HG03108 (cell line): ENCODE results near the gene SNX1.
"Not testable (repeated sequence)": the region's sequence is repeated elsewhere in the genome, so short reads cannot be mapped to it uniquely, and the experiment has no call there.

Source experiments
- ATAC-seq: cut with Tn5 transposase; IDR thresholded peaks from one replicate; pipeline ENCODE4 v1.9.1; 2021; ENCODE audit warnings: moderate library complexity; ENCODE audit not compliant: unreplicated experiment

Gene SNX1

GRCh38 chr15:64071931-64072765 lies 23.6 kb upstream of the SNX1 start:
- no peak for ATAC-seq

GRCh38 chr15:64072812-64073211 lies 23.0 kb upstream of the SNX1 start:
- ATAC-seq: no peak

DNA sequence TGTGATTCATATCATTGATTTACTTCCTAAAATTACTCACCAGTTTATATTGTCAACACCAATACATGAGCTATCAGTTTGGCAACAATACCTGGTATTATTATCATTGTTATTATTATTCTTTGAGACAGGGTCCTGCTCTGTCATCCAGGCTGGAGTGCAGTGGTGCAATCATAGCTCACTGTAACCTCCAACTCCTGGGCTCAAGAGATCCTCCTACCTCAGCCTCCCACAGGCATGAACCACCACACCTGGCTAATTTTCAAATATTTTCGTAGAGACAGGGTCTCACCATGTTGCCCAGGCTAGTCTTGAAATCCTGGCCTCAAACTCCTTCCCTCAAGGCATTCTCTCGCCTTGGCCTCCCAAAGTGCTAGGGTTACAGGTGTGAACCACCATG lies 22.3 kb upstream of the SNX1 start:
- not testable (repeated sequence) for ATAC-seq

GRCh38 chr15:64082757-64083156 lies 13.0 kb upstream of the SNX1 start:
- ATAC-seq: no peak

DNA sequence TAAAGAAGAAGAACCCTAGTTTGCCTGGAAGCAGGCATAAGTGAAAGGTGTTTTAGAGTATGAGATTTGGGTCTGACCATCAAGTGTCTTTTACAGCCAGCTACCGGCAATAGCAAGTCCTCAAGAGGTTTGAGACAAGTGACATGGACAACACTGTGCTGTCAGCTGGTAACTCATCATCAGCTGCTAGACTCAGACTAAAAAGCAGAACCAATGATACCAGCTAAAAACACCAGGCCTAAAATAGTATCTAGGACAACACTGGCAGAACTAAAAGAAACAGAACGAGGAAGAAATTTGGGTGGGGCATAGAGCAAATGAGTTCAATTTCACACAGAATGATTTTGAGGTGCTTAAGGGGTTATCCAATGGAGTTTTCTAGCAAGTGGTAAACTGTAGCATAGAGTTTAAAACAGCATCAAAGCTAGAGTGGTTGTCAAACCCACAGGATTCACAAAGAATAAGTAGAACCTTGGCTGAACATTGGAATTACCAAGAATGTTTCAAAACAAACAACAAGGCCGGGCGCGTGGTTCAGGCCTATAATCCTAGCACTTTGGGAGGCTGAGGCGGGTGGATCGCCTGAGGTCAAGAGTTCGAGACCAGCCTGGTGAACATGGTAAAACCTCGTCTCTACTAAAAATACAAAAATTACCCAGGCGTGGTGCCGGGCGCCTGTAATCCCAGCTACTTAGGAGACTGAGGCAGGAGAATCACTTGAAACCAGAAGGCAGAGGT lies 6.1 kb upstream of the SNX1 start:
- ATAC-seq: no peak

DNA sequence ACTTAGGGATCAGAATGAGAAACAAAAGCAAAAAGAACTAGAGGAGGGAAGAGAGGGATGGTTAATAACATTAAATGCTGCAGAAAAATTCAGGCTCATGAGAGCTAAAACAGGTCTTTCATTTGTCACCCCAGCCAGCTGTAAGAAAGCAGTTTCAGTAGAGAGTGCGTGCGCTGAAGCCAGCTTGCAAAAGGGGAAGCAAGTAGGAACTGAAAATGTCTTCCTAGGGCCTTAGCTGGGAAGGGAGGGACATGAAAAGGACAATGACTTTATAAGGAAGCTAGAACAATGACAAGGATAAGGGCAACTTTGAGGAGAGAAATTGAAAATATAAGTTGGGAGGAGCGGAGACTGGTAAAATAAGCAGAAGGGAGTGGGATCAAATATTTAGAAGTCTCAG lies 5.3 kb upstream of the SNX1 start:
- no peak for ATAC-seq

DNA sequence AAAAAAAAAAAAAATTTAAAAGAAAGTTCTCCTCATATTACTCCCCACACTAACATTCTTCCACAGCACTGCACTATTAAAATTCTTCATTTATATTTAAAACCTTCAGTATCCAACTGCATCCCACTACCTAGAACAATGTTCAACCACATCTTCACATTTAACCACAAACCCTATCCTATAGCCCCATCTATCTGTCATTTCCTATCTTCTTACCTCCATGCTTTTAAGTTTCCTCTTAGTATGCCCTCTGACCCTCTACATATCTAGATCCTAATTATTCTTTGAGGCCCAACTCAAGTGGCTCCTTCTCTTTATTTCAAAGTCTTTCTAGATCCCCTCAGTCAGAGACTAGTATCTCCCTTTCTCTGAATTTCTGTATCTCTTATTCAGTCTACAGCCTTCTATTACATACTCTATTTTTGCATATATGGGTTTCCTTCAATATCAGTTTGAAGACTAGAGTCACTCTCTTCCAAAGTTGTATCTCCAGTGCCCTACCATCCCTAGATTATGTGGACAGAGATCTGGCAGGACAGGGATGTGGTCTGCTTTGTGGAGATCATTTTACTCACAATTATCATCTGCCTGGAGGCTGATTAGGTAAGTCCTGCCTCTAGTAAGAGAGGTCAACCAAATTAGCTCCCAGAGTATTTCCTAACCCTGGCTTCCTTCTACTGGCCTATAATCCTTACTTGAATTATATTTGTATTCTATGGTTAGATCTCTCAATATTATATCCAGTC lies 3.5 kb upstream of the SNX1 start:
- ATAC-seq: no peak

- ATAC-seq: no peak
Observed at GRCh38 chr15:64092864-64093626, 2.7 kb upstream of the SNX1 start.

DNA sequence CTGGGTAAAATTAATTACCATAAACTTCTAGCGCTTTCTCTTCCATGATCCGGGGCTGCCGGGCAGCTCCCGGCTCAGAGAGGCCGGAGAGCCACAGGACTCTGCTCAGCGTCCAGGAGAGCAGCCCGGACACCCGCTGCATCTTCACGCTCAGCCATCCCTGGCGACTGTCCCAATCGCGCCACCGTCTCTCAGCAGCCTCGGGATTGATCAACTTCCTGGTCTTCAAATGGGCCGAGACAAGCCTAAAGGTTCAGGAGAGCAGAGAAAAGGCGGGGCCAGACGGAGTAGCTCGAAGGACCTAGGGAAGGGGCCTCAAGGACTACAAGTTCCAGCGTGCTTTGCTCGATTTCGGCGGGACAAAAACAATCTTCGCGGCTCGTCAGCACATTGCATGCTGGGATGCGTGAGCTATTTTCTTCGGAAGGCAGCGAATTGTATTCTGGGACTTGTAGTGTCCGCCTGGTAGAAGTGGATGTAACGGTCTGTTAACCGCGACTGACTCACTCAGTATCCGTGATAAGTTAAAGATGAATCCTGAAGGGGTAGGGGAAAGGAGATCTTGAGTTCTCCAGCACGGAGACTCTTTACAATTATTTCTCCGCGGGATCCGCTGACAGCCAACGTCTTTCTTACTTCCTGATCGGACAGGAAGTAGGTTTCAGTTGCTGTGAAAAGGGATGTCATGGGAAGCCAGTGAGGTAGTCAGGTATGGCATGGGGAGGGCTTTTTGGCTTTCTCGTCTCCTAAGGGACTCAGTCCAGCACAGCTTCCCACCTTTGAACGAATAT lies 2.0 kb upstream of the SNX1 start, which contains the start of gene CIAO2A:
TSS of gene CIAO2A (minus strand) at position 212 of the 791 bp plus-strand sequence. CDS start at position 142, 70 bp downstream.
- ATAC-seq: peak; percentile 62

DNA sequence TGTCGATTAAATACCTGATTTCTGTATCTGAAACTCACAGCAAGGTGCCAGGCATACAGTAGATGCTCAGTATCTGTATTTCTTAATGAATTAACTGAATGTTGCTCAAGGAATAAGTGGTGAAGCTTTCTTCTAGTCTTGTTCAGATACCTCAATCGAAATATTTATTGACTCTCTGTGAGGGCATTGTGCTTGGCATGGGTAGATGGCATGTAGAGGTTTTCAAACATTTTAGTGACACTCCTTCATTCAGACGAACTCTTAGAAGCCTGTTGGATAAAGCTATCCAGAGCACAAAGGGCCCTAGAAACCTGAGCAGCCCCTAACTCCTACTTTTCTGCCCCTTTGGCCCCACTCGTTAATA lies 369 bp upstream of the SNX1 start:
- no peak for ATAC-seq

GRCh38 chr15:64096668-64097384 lies 1.0 kb downstream of the SNX1 start:
- no peak for ATAC-seq

GRCh38 chr15:64099379-64099778 lies 3.6 kb downstream of the SNX1 start:
- no peak for ATAC-seq

GRCh38 chr15:64100958-64101357 lies 5.2 kb downstream of the SNX1 start:
- no peak for ATAC-seq

DNA sequence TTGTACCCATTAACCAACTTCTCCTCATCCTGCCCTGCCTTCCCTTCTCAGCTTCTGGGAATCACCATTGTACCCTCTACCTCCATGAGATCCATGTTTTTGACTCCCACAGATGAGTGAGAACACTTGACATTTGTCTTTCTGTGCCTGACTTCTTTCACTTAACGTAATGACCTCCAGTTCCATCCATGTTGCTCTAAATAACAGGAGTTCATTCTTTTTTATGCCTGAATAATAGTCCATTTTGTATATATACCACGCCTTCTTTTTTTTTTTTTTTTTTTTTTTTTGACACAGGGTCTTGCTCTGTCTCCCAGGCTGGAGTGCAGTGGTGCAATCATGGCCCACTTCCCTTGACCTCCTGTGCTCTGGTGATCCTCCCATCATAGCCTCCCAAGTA lies 6.7 kb downstream of the SNX1 start:
- no peak for ATAC-seq

DNA sequence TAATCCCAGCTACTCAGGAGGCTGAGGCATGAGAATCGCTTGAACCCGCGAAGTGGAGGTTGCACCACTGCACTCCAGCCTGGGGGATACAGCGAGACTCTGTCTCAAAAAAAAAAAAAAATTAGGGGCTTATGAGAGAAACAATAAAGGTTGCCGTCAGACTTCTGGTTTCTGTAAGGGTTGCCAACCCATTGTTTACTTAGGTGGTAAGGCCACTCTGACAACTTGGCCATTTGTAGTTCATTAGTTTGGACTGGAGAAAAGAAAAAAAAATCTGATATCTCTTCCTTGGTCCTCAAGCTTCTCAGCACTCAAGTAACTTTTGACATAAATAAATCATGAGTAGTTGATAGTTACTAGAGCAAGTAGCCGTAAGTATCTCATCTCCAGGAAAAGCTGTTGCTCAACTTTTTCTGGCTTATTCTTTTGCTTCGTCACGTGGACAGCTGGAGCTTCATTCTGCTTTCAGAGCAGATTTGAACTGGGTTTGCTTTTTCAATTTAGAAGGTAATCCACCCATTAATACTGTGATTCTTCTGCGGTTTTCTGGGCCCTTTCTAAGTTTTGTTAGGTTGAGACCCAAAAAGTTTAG lies 9.4 kb downstream of the SNX1 start:
- ATAC-seq: no peak

- ATAC-seq: no peak
Observed at GRCh38 chr15:64107337-64107736, 11.6 kb downstream of the SNX1 start.

GRCh38 chr15:64110108-64110701 lies 14.4 kb downstream of the SNX1 start:
- ATAC-seq: not testable (repeated sequence)

DNA sequence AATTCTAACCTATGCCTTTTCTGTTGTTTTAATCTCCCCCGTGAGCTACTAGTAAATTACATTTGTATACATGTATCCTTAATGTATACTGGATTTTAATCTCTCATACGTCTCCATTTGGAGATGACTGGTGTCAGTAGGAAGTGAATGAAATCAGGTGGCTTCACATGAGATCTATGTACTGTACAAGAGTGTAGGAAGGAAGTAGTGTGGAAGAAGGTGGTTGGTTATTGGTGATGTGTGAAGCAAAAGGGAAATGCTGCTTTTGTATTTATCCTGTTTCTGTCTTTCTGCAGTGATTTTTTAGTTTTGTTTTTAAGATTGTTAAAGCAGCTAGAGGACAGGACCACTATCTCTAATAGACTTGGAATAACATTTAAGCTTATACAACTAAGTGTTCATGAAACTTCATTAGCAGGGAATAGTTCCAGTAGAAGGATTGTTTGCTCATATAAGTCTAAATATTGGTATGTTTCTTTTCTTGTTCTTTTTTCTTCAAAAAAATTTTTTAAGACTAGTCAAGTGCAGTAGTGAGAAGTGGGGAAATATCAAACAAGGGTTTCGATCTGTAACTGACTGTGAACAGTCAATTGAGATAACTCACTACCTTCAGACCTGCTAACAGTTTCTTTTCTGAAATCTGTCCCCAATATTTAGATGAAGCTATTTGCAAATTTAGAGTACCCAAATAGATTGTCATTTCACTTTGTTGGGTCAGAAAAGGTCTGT lies 15.3 kb downstream of the SNX1 start:
- ATAC-seq: no peak
